Endodermal cell (in vitro differentiated cells): ENCODE data around the gene CSNK1G1. TPM values are rescaled to one million over a fixed set of nuclear protein-coding genes. Genes with fewer than 3 reads are reported as not detected.
A peak's percentile ranks its signal among the peaks of the same experiment; 100 is the strongest.

Source experiments
- DNase-seq: peaks from one replicate; pipeline ENCODE4 v3.0.0-alpha.2; 2017
- H3K27ac ChIP-seq: 2 replicates; pipeline ENCODE4 v1.5.1; 2013; ENCODE audit warnings: mild to moderate bottlenecking, low read depth, low read length, moderate library complexity
- H3K27me3 ChIP-seq: 2 replicates; pipeline ENCODE4 v1.6.1; 2013; ENCODE audit warnings: mild to moderate bottlenecking, low read length, moderate library complexity; ENCODE audit not compliant: insufficient read depth, control insufficient read depth, poor library complexity, severe bottlenecking
- H3K36me3 ChIP-seq: 2 replicates; pipeline ENCODE4 v1.7.0; 2013; ENCODE audit warnings: mild to moderate bottlenecking, low read length, moderate library complexity; ENCODE audit not compliant: control insufficient read depth, insufficient read depth
- H3K4me1 ChIP-seq: one replicate; pipeline ENCODE4 v1.7.0; 2013; ENCODE audit warnings: low read length; ENCODE audit not compliant: control insufficient read depth, insufficient read depth
- H3K4me3 ChIP-seq: 2 replicates; pipeline ENCODE4 v1.5.1; 2013; ENCODE audit warnings: mild to moderate bottlenecking, low read length, moderate library complexity
- H3K9ac ChIP-seq: 2 replicates; pipeline ENCODE4 v1.6.1; 2013; ENCODE audit warnings: mild to moderate bottlenecking, low read length, moderate library complexity; ENCODE audit not compliant: poor library complexity, severe bottlenecking; ENCODE audit errors: extremely low read depth
- H3K9me3 ChIP-seq: 2 replicates; pipeline ENCODE4 v1.6.1; 2013; ENCODE audit warnings: mild to moderate bottlenecking, low read length, moderate library complexity; ENCODE audit not compliant: control insufficient read depth
- H3K27ac Mint-ChIP-seq: 2 replicates; pipeline ENCODE4 v1.8.0; 2020; ENCODE audit warnings: mixed read lengths
- H3K27me3 Mint-ChIP-seq: 2 replicates; pipeline ENCODE4 v1.8.0; 2021; ENCODE audit warnings: mild to moderate bottlenecking, mixed read lengths; ENCODE audit not compliant: insufficient read depth
- H3K36me3 Mint-ChIP-seq: 2 replicates; pipeline ENCODE4 v1.8.0; 2020; ENCODE audit warnings: low read depth, mixed read lengths
- H3K4me1 Mint-ChIP-seq: 2 replicates; pipeline ENCODE4 v1.8.0; 2020; ENCODE audit warnings: mixed read lengths
- H3K4me3 Mint-ChIP-seq: 2 replicates; pipeline ENCODE4 v1.8.0; 2020; ENCODE audit warnings: mild to moderate bottlenecking, moderate library complexity, mixed read lengths
- H3K9me3 Mint-ChIP-seq: 2 replicates; pipeline ENCODE4 v1.8.0; 2020; ENCODE audit warnings: mild to moderate bottlenecking, mixed read lengths
- CTCF ChIP-seq: fragments of 200-600 bp; sonication (generic); conservative IDR thresholded peaks from 2 replicates; pipeline ENCODE4 v1.5.0; 2021; ENCODE audit warnings: antibody characterized with exemption, mild to moderate bottlenecking
- WGBS, 2 experiments: methylation state at CpG; one replicate each; pipeline versions ENCODE4 v1.1.5 to v1.1.7; 2013; ENCODE audit warnings: missing lambda C conversion rate in 2 of 2, mixed read lengths in 1 of 2; ENCODE audit not compliant: insufficient coverage in 1 of 2, insufficient read length in 1 of 2; 5-methylcytosine and 5-hydroxymethylcytosine counted together
- total RNA-seq, 2 donors: library from RNA; stranded (reverse); fragmentation: NEBNext Ultra II Directional in 1 of 2; extraction: Animal tissue kit (Norgen Biotek cat#: 25700) in 1 of 2; gene quantifications; 2 replicates in 1 of 2; 3 replicates in 1 of 2; pipeline ENCODE4 v1.2.1, GENCODE V29; 2021

Gene CSNK1G1
- total RNA-seq, 2 donors from 2014 or later, result 24.5 to 31.4 TPM

- H3K27me3 Mint-ChIP-seq, result no peaks in the 10 kb centered on the region
- WGBS, 2 experiments, result 97 to 100% methylated on average over 1 to 2 of the region's 2 CpGs
- no peaks in the 10 kb centered on the region for H3K9me3 ChIP-seq
- H3K4me3 ChIP-seq, result no peak overlapping the region
- H3K27ac Mint-ChIP-seq, result no peak overlapping the region
- TF ChIP-seq CTCF, result no peak
- no peaks in the 10 kb centered on the region for H3K9me3 Mint-ChIP-seq
- H3K9ac ChIP-seq, result no peak overlapping the region
- no peak for DNase-seq
- peaks cover 8% of the 10 kb centered on the region for H3K4me1 Mint-ChIP-seq
- H3K4me3 Mint-ChIP-seq, result no peak overlapping the region
- no peaks in the 10 kb centered on the region for H3K27me3 ChIP-seq
- H3K36me3 Mint-ChIP-seq, result peaks cover 4% of the 10 kb centered on the region
- no peak overlapping the region for H3K27ac ChIP-seq
- no peaks in the 10 kb centered on the region for H3K4me1 ChIP-seq
- H3K36me3 ChIP-seq, result peaks cover 4% of the 10 kb centered on the region
Measured at GRCh38 chr15:64289550-64289949, 66.4 kb downstream of the CSNK1G1 start.

GRCh38 chr15:64288999-64289398 lies 67.0 kb downstream of the CSNK1G1 start:
- H3K27me3 Mint-ChIP-seq, result no peaks in the 10 kb centered on the region
- no peaks in the 10 kb centered on the region for H3K9me3 Mint-ChIP-seq
- Histone ChIP-seq H3K9me3 (no peaks in the 10 kb centered on the region), H3K27ac (no peak overlapping the region), H3K4me1 (no peaks in the 10 kb centered on the region), H3K27me3 (no peaks in the 10 kb centered on the region), H3K4me3 (no peak overlapping the region), H3K9ac (no peak overlapping the region), H3K36me3 (peaks cover 4% of the 10 kb centered on the region)
- H3K4me3 Mint-ChIP-seq, result no peak overlapping the region
- no peak for DNase-seq
- H3K4me1 Mint-ChIP-seq, result peaks cover 8% of the 10 kb centered on the region
- H3K27ac Mint-ChIP-seq, result peak overlapping the region; percentile 14
- WGBS, 2 experiments, result 93 to 96% methylated on average over 4 to 8 of the region's 8 CpGs
- H3K36me3 Mint-ChIP-seq, result peaks cover 4% of the 10 kb centered on the region
- TF ChIP-seq CTCF, result no peak

- peaks cover 8% of the 10 kb centered on the region for H3K4me1 Mint-ChIP-seq
- peaks cover 4% of the 10 kb centered on the region for H3K36me3 ChIP-seq
- peak overlapping the region; percentile 14 for H3K27ac Mint-ChIP-seq
- WGBS, 2 experiments, result 86 to 100% methylated on average over 1 of the region's 1 CpG
- no peak for TF ChIP-seq CTCF
- no peaks in the 10 kb centered on the region for H3K27me3 Mint-ChIP-seq
- H3K9me3 Mint-ChIP-seq, result no peaks in the 10 kb centered on the region
- H3K36me3 Mint-ChIP-seq, result peaks cover 4% of the 10 kb centered on the region
- no peak for DNase-seq
- H3K4me3 ChIP-seq, result no peak overlapping the region
- H3K27ac ChIP-seq, result no peak overlapping the region
- H3K4me1 ChIP-seq, result no peaks in the 10 kb centered on the region
- H3K9me3 ChIP-seq, result no peaks in the 10 kb centered on the region
- no peak overlapping the region for H3K4me3 Mint-ChIP-seq
- H3K27me3 ChIP-seq, result no peaks in the 10 kb centered on the region
- H3K9ac ChIP-seq, result no peak overlapping the region
Measured at GRCh38 chr15:64288577-64288976, 67.4 kb downstream of the CSNK1G1 start.
